Measurements from ENCODE around the gene PTGER4. TPM values are rescaled to one million over a fixed set of nuclear protein-coding genes. Genes with fewer than 3 reads are reported as not detected.

PTGER4 gene
- polyA plus RNA-seq, 1 donor (not counting 4 experiments of a cell fraction or from before 2014, with no cell fraction given) = 12.2 TPM

DNA sequence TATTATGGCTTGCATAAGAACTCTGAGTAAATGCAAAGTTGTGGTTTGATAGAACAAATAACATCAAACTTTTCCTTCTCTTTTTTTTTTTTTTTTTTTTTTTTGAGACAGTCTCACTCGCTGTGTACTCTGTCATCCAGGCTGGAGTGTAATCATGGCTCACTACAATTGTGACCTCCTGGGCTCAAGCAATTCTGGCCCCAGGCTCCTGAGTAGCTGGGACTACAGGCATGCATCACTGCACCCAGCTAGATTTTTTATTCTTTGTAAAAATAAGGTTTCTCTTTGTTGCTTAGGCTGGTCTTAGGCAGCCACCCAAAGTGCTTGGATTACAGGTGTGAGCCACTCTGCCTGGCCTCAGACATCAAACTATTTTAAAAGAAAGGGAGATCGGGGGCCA is 19.0 kb upstream of the PTGER4 start:
- H3K36me3 ChIP-seq (ENCODE audit: control insufficient read depth in 2 of 2, extremely low read depth in 1 of 2, insufficient read depth in 2 of 2, low read length in 2 of 2) = no peaks in the 10 kb centered on the region
- H3K4me1 ChIP-seq (ENCODE audit: control insufficient read depth, extremely low read depth, insufficient read depth, low read length) = no peaks in the 10 kb centered on the region
- no peak overlapping the region for H3K9ac ChIP-seq (ENCODE audit: control insufficient read depth, extremely low read depth, insufficient read depth, low read length)
- no peaks in the 10 kb centered on the region for H4K20me1 ChIP-seq (ENCODE audit: control insufficient read depth, extremely low read depth, insufficient read depth, low read length)
- no peaks in the 10 kb centered on the region for H3K27me3 ChIP-seq (ENCODE audit: control insufficient read depth, extremely low read depth, insufficient read depth, low read length)
- H3K9me1 ChIP-seq (ENCODE audit: control insufficient read depth, extremely low read depth, insufficient read depth, low read length) = no peaks in the 10 kb centered on the region
- H3K4me3 ChIP-seq (ENCODE audit: control insufficient read depth in 2 of 3, extremely low read depth in 1 of 3, insufficient read depth in 2 of 3, low read depth in 1 of 3, low read length in 3 of 3) = no peak overlapping the region
- DNase-seq (ENCODE audit: low read depth, low spot score) (no peak), FAIRE-seq (no peak)
- H3K9me3 ChIP-seq (ENCODE audit: control insufficient read depth, low read depth, low read length) = no peaks in the 10 kb centered on the region
- dilution Hi-C loops (cut with MboI; ENCODE audit: extremely low pct_ligation_motif_present, low sequenced_read_pairs) = no loop called here
- TF ChIP-seq EZH2 (IDR thresholded peaks at IDR 0.05; ENCODE audit: low read length) = no peak
- TF ChIP-seq, protein P1, sequence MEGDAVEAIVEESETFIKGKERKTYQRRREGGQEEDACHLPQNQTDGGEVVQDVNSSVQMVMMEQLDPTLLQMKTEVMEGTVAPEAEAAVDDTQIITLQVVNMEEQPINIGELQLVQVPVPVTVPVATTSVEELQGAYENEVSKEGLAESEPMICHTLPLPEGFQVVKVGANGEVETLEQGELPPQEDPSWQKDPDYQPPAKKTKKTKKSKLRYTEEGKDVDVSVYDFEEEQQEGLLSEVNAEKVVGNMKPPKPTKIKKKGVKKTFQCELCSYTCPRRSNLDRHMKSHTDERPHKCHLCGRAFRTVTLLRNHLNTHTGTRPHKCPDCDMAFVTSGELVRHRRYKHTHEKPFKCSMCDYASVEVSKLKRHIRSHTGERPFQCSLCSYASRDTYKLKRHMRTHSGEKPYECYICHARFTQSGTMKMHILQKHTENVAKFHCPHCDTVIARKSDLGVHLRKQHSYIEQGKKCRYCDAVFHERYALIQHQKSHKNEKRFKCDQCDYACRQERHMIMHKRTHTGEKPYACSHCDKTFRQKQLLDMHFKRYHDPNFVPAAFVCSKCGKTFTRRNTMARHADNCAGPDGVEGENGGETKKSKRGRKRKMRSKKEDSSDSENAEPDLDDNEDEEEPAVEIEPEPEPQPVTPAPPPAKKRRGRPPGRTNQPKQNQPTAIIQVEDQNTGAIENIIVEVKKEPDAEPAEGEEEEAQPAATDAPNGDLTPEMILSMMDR (optimal IDR thresholded peaks at IDR 0.05 in 1 of 3, IDR thresholded peaks at IDR 0.05 in 1 of 3, conservative IDR thresholded peaks at IDR 0.05 in 1 of 3; ENCODE audit: extremely low read depth in 1 of 3, insufficient read depth in 2 of 3, low read length in 3 of 3) = no peak
- H3K27ac ChIP-seq (ENCODE audit: control insufficient read depth, insufficient read depth, low read length) = no peak overlapping the region
- no peaks in the 10 kb centered on the region for H3K79me2 ChIP-seq (ENCODE audit: control insufficient read depth, insufficient read depth, low read length)
- H3K4me2 ChIP-seq (ENCODE audit: control insufficient read depth, extremely low read depth, insufficient read depth, low read depth, low read length) = no peak overlapping the region
- no peak overlapping the region for H2AFZ ChIP-seq (ENCODE audit: control insufficient read depth, low read length)

DNA sequence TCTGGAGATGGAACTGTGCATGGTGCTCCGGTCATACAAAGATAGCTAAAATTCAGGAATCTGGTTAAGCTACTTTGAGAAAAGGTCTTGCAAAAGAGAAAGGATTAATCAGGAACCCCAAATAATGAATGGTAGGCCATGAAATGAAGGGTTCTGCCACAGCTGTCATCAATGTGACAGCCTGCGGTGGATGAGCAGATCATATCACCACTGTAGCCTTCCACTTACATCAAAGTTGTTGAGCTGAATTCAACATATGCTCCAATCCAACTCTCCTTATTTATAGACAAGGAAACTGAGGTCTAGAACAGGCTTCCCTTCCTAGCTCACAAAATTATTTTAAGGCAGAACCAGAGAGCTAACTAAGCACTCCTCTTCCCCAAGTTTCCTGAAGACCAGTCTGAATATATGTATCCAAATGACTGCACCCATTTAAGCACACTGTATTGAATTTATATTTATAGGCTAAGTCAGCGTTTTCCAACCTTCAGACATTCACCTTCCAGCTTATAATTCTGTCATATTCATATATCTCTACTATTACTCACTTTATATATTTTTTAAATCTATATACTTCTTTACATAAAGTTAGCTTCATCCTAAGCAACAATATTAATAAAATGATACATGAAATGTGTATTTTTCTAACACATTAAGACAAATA is 13.9 kb upstream of the PTGER4 start:
- Histone ChIP-seq H2AFZ (ENCODE audit: control insufficient read depth, low read length) (no peak overlapping the region), H3K9ac (ENCODE audit: control insufficient read depth, extremely low read depth, insufficient read depth, low read length) (no peak overlapping the region), H3K9me3 (ENCODE audit: control insufficient read depth, low read depth, low read length) (no peaks in the 10 kb centered on the region), H3K79me2 (ENCODE audit: control insufficient read depth, insufficient read depth, low read length) (no peaks in the 10 kb centered on the region), H3K27ac (ENCODE audit: control insufficient read depth, insufficient read depth, low read length) (no peak overlapping the region), H4K20me1 (ENCODE audit: control insufficient read depth, extremely low read depth, insufficient read depth, low read length) (no peaks in the 10 kb centered on the region), H3K4me2 (ENCODE audit: control insufficient read depth, extremely low read depth, insufficient read depth, low read depth, low read length) (no peak overlapping the region), H3K9me1 (ENCODE audit: control insufficient read depth, extremely low read depth, insufficient read depth, low read length) (no peaks in the 10 kb centered on the region), H3K4me1 (ENCODE audit: control insufficient read depth, extremely low read depth, insufficient read depth, low read length) (no peaks in the 10 kb centered on the region), H3K27me3 (ENCODE audit: control insufficient read depth, extremely low read depth, insufficient read depth, low read length) (no peaks in the 10 kb centered on the region), H3K36me3 (ENCODE audit: control insufficient read depth in 2 of 2, extremely low read depth in 1 of 2, insufficient read depth in 2 of 2, low read length in 2 of 2) (no peaks in the 10 kb centered on the region), H3K4me3 (ENCODE audit: control insufficient read depth in 2 of 3, extremely low read depth in 1 of 3, insufficient read depth in 2 of 3, low read depth in 1 of 3, low read length in 3 of 3) (no peak overlapping the region)
- TF ChIP-seq, protein P1 (optimal IDR thresholded peaks at IDR 0.05 in 1 of 3, IDR thresholded peaks at IDR 0.05 in 1 of 3, conservative IDR thresholded peaks at IDR 0.05 in 1 of 3; ENCODE audit: extremely low read depth in 1 of 3, insufficient read depth in 2 of 3, low read length in 3 of 3) = no peak
- no peak for TF ChIP-seq EZH2 (IDR thresholded peaks at IDR 0.05; ENCODE audit: low read length)
- FAIRE-seq (peak; percentile 9), DNase-seq (ENCODE audit: low read depth, low spot score) (no peak)
- dilution Hi-C loops (cut with MboI; ENCODE audit: extremely low pct_ligation_motif_present, low sequenced_read_pairs) = no loop called here
